HCT116 (cell line): ENCODE results near the gene KRT81. TPM values are rescaled to one million over a fixed set of nuclear protein-coding genes. Genes with fewer than 3 reads are reported as not detected.

Experiments used
- ATAC-seq: fragments of 200-7000 bp; cut with Tn5 transposase; 2 replicates; pipeline ENCODE4 v1.9.1; 2020; ENCODE audit warnings: mild to moderate bottlenecking, moderate library complexity
- BruUV-seq: library from RNA; stranded (reverse); fragments of 400-500 nt; replicated peaks from 2 replicates; lab custom pipeline; 2021; lab: Mats Ljungman, UMichigan
- CTCF ChIA-PET: fragments of 300-600 bp; sonication (Branson Sonifier 250); formaldehyde crosslinking; loops from one replicate; lab custom pipeline; 2021; ENCODE audit warnings: antibody characterized with exemption; lab: Charles Lee
- POLR2A ChIA-PET: fragments of 300-600, 350-600 bp; sonication (Branson Sonifier 250); formaldehyde crosslinking; loops from one replicate; lab custom pipeline; 2021; ENCODE audit warnings: antibody characterized with exemption; lab: Charles Lee
- RAD21 ChIA-PET, 2 experiments: fragments of 300-600 bp; sonication (Branson Sonifier 250); formaldehyde crosslinking; loops; one replicate each; lab custom pipeline; 2023; ENCODE audit warnings: low total read pairs in 2 of 2; ENCODE audit not compliant: uncharacterized antibody in 2 of 2, unreplicated experiment in 2 of 2, low non-redundant PET in 1 of 2; lab: Charles Lee
- DNase-seq: peaks from one replicate; pipeline ENCODE4 v3.0.0-alpha.2; 2010; ENCODE audit warnings: low read depth, low spot score
- H2AFZ ChIP-seq: fragments of 200-600 bp; shearing (Covaris generic), sonication (generic); 2 replicates; pipeline ENCODE4 v1.6.1; 2017; ENCODE audit warnings: low read depth, mixed run types, mixed read lengths, antibody characterized with exemption, low read length; ENCODE audit not compliant: poor library complexity, severe bottlenecking
- H3K27ac ChIP-seq: 2 replicates; pipeline ENCODE4 v1.5.1; 2012; ENCODE audit warnings: low read depth, low read length
- H3K27me3 ChIP-seq: fragments of 200-600 bp; sonication (generic); 2 replicates; pipeline ENCODE4 v1.6.1; 2016; ENCODE audit warnings: mixed run types, low read length, mixed read lengths; ENCODE audit not compliant: insufficient read depth
- H3K36me3 ChIP-seq, 2 experiments: fragments of 200-500 bp in 1 of 2; fragments of 200-600 bp in 1 of 2; sonication (Bioruptor generic) in 1 of 2; sonication (generic) in 1 of 2; 2 replicates each; pipeline versions ENCODE4 v1.5.1 to v1.6.1; 2014 to 2016; ENCODE audit warnings: low read length in 2 of 2, inconsistent platforms in 1 of 2, mixed read lengths in 1 of 2, mixed run types in 1 of 2; ENCODE audit not compliant: insufficient read depth in 2 of 2, control insufficient read depth in 1 of 2
- H3K4me1 ChIP-seq, 2 experiments: fragments of 200-600 bp in 1 of 2; sonication (generic) in 1 of 2; 2 replicates each; pipeline versions ENCODE4 v1.5.1 to v1.6.1; 2012 to 2017; ENCODE audit warnings: low read length in 2 of 2, inconsistent platforms in 1 of 2, mild to moderate bottlenecking in 1 of 2, mixed read lengths in 1 of 2, mixed run types in 1 of 2, moderate library complexity in 1 of 2; ENCODE audit not compliant: insufficient read depth in 2 of 2, control insufficient read depth in 1 of 2
- H3K4me2 ChIP-seq: fragments of 200-600 bp; sonication (generic); 2 replicates; pipeline ENCODE4 v1.6.1; 2017; ENCODE audit warnings: mixed run types, low read length, mixed read lengths
- H3K4me3 ChIP-seq, 2 experiments: fragments of 200-600 bp in 1 of 2; sonication (generic) in 1 of 2; replicated peaks in 1 of 2; 2 replicates each; pipeline ENCODE4 v1.5.1; 2011 to 2016; ENCODE audit warnings: low read length in 2 of 2, control low read depth in 1 of 2, low read depth in 1 of 2, mild to moderate bottlenecking in 1 of 2, mixed read lengths in 1 of 2, mixed run types in 1 of 2
- H3K79me2 ChIP-seq: fragments of 200-600 bp; sonication (generic); 2 replicates; pipeline ENCODE4 v1.6.1; 2017; ENCODE audit warnings: mild to moderate bottlenecking, mixed run types, low read length, moderate library complexity, mixed read lengths; ENCODE audit not compliant: insufficient read depth
- H3K9ac ChIP-seq: fragments of 200-600 bp; sonication (generic); 2 replicates; pipeline ENCODE4 v1.6.1; 2016; ENCODE audit warnings: low read length, mixed read lengths
- H3K9me2 ChIP-seq: fragments of 200-600 bp; sonication (generic), shearing (Covaris generic); 2 replicates; pipeline ENCODE4 v1.6.1; 2017; ENCODE audit warnings: mixed run types, mild to moderate bottlenecking, moderate library complexity; ENCODE audit not compliant: insufficient read depth
- H3K9me3 ChIP-seq, 2 experiments: fragments of 200-500 bp in 1 of 2; fragments of 200-600 bp in 1 of 2; sonication (Bioruptor generic) in 1 of 2; sonication (generic) in 1 of 2; 2 replicates each; pipeline ENCODE4 v1.6.1; 2014 to 2017; ENCODE audit warnings: low read length in 2 of 2, mixed read lengths in 2 of 2, inconsistent platforms in 1 of 2, low read depth in 1 of 2, mild to moderate bottlenecking in 1 of 2, mixed run types in 1 of 2, moderate library complexity in 1 of 2; ENCODE audit not compliant: control insufficient read depth in 1 of 2, insufficient read depth in 1 of 2
- H4K20me1 ChIP-seq: fragments of 200-600 bp; sonication (generic), shearing (Covaris generic); 2 replicates; pipeline ENCODE4 v1.6.1; 2017; ENCODE audit warnings: mixed run types, mild to moderate bottlenecking, moderate library complexity; ENCODE audit not compliant: insufficient read depth
- CBX3 ChIP-seq: IDR thresholded peaks from 2 replicates; pipeline ENCODE4 v1.6.1; 2012; ENCODE audit warnings: low read depth
- CEBPB ChIP-seq: IDR thresholded peaks from 2 replicates; pipeline ENCODE4 v1.6.1; 2012; ENCODE audit warnings: low read depth
- EGR1 ChIP-seq: IDR thresholded peaks from 2 replicates; pipeline ENCODE4 v1.6.1; 2012; ENCODE audit warnings: low read depth
- ELF1 ChIP-seq: IDR thresholded peaks from 2 replicates; pipeline ENCODE4 v1.6.1; 2012; ENCODE audit warnings: low read depth, borderline replicate concordance
- FOSL1 ChIP-seq: IDR thresholded peaks from 2 replicates; pipeline ENCODE4 v1.6.1; 2012; ENCODE audit warnings: low read depth
- JUND ChIP-seq: IDR thresholded peaks from 2 replicates; pipeline ENCODE4 v1.6.1; 2012
- POLR2A ChIP-seq: IDR thresholded peaks from 2 replicates; pipeline ENCODE4 v1.7.0; 2011; ENCODE audit warnings: borderline replicate concordance; ENCODE audit not compliant: insufficient read depth, insufficient read length; ENCODE audit errors: extremely low read depth
- POLR2AphosphoS5 ChIP-seq: IDR thresholded peaks from 2 replicates; pipeline ENCODE4 v1.6.1; 2011; ENCODE audit warnings: mild to moderate bottlenecking, low read depth, low read length, moderate library complexity
- RAD21 ChIP-seq: IDR thresholded peaks from 2 replicates; pipeline ENCODE4 v1.6.1; 2012; ENCODE audit warnings: low read depth, mild to moderate bottlenecking
- SP1 ChIP-seq: IDR thresholded peaks from 2 replicates; pipeline ENCODE4 v1.6.1; 2012; ENCODE audit warnings: low read depth
- SRF ChIP-seq: IDR thresholded peaks from 2 replicates; pipeline ENCODE4 v1.6.1; 2012; ENCODE audit warnings: low read depth
- YY1 ChIP-seq: IDR thresholded peaks from 2 replicates; pipeline ENCODE4 v1.6.1; 2011; ENCODE audit warnings: low read length, low read depth, moderate library complexity, mild to moderate bottlenecking; ENCODE audit not compliant: insufficient replicate concordance; ENCODE audit errors: extremely low read depth
- ZNF274 ChIP-seq: fragments of 200-500 bp; sonication (Bioruptor generic); IDR thresholded peaks from 2 replicates; pipeline ENCODE4 v1.6.1; 2014; ENCODE audit warnings: mild to moderate bottlenecking, low read depth, low read length, inconsistent platforms
- intact Hi-C: fragments of 100-400 bp; cut with micrococcal nuclease; formaldehyde crosslinking; loops from 2 replicates; pipeline ENCODE4 v1.10.0; 2022
- total RNA-seq: library from RNA; stranded (reverse); gene quantifications from one replicate; pipeline ENCODE4 v1.2.1, GENCODE V29; 2021; ENCODE audit not compliant: unreplicated experiment
- TF ChIP-seq, protein P1 (sequence below): IDR thresholded peaks from 2 replicates; pipeline ENCODE4 v1.6.1; 2012
- TF ChIP-seq, protein P2 (sequence below): IDR thresholded peaks from 2 replicates; pipeline ENCODE4 v1.6.1; 2012; ENCODE audit warnings: low read depth
- TF ChIP-seq, protein P3 (sequence below): IDR thresholded peaks from 2 replicates; pipeline ENCODE4 v1.6.1; 2012

KRT81 gene
- total RNA-seq, 1 experiment from 2014 or later = 0.84 TPM

DNA sequence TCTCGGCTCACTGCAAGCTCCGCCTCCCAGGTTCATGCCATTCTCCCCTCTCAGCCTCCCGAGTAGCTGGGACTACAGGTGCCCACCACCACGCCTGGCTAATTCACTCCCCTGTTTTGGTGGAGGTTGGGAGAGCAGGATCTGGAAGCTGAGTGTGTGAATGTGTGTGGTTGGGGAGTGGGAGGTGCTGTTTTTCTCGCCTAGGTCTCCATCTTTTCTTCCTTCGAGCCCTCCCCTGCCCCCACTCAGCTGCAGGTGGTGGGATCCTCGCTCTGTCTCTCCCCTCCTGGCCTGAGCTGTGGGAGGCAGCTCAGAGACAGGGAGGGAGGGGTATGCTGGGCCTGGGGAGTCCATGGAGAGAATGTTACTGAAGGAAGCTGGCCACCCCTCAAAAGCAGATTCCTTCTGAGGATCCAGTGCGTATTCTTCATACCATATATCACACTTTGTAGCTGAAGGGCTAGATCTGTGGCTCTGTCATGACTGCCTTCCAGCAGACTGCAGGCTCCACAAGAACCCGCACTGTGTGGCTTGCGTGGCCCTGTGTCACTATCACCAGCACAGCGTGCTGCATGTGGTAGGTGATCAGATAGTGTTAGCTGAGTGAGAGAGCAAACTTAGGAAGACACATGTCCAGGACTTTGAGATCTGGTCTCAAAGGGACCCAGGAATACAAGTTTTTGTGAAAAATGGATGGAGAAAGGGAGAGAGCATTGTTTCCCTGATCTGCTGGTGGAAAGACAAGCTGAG, 27.1 kb upstream of the KRT81 start:
- no TSS peak for BruUV-seq

More for the DNA sequence above, 27.1 kb upstream of the KRT81 start:
- no peak overlapping the region for H3K4me2 ChIP-seq
- no peaks in the 10 kb centered on the region for H3K79me2 ChIP-seq
- H3K9me2 ChIP-seq = no peaks in the 10 kb centered on the region
- H3K4me3 ChIP-seq = no peak overlapping the region
- no peak for TF ChIP-seq CBX3
- TF ChIP-seq SRF = no peak
- no peak for TF ChIP-seq SP1
- TF ChIP-seq POLR2AphosphoS5 = no peak
- TF ChIP-seq, protein P1, sequence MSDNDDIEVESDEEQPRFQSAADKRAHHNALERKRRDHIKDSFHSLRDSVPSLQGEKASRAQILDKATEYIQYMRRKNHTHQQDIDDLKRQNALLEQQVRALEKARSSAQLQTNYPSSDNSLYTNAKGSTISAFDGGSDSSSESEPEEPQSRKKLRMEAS = no peak
- TF ChIP-seq RAD21 = no peak
- no peak for TF ChIP-seq YY1
- TF ChIP-seq POLR2A = no peak
- TF ChIP-seq ZNF274 = no peak
- no peak for TF ChIP-seq ELF1
- TF ChIP-seq EGR1 = no peak
- TF ChIP-seq, protein P2, sequence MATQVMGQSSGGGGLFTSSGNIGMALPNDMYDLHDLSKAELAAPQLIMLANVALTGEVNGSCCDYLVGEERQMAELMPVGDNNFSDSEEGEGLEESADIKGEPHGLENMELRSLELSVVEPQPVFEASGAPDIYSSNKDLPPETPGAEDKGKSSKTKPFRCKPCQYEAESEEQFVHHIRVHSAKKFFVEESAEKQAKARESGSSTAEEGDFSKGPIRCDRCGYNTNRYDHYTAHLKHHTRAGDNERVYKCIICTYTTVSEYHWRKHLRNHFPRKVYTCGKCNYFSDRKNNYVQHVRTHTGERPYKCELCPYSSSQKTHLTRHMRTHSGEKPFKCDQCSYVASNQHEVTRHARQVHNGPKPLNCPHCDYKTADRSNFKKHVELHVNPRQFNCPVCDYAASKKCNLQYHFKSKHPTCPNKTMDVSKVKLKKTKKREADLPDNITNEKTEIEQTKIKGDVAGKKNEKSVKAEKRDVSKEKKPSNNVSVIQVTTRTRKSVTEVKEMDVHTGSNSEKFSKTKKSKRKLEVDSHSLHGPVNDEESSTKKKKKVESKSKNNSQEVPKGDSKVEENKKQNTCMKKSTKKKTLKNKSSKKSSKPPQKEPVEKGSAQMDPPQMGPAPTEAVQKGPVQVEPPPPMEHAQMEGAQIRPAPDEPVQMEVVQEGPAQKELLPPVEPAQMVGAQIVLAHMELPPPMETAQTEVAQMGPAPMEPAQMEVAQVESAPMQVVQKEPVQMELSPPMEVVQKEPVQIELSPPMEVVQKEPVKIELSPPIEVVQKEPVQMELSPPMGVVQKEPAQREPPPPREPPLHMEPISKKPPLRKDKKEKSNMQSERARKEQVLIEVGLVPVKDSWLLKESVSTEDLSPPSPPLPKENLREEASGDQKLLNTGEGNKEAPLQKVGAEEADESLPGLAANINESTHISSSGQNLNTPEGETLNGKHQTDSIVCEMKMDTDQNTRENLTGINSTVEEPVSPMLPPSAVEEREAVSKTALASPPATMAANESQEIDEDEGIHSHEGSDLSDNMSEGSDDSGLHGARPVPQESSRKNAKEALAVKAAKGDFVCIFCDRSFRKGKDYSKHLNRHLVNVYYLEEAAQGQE = no peak
- TF ChIP-seq, protein P3, sequence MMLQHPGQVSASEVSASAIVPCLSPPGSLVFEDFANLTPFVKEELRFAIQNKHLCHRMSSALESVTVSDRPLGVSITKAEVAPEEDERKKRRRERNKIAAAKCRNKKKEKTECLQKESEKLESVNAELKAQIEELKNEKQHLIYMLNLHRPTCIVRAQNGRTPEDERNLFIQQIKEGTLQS = no peak
- no peak for TF ChIP-seq JUND
- no peak for TF ChIP-seq FOSL1
- TF ChIP-seq CEBPB = no peak
- H3K4me1 ChIP-seq = peaks cover 0 to 10% of the 10 kb centered on the region in 2 experiments; a peak in 2 of 4 replicates
- no peaks in the 10 kb centered on the region; the same call in 1 of the 2 replicates for H3K27me3 ChIP-seq
- RAD21 ChIA-PET = no interaction called here
- CTCF ChIA-PET = interaction anchor here (1.1 to 2.0 kb wide), 7 partner anchors 9 to 552 kb away, joined by 3 to 14 read pairs (median 6); no protein-coding TSS in a partner anchor
- H3K9ac ChIP-seq = no peak overlapping the region
- H3K36me3 ChIP-seq = no peaks in the 10 kb centered on the region
- ATAC-seq = no peak
- no peak overlapping the region for H2AFZ ChIP-seq
- DNase-seq = no peak
- POLR2A ChIA-PET = interaction anchor here (1.5 kb wide), 1 partner anchor 39 kb away, joined by 3 read pairs; no protein-coding TSS in a partner anchor
- intact Hi-C loops = no loop called here
- H4K20me1 ChIP-seq = no peaks in the 10 kb centered on the region
- H3K9me3 ChIP-seq = no peaks in the 10 kb centered on the region
- H3K27ac ChIP-seq = no peak overlapping the region
